Cardiac ventricle fibroblast (primary cell): Measurements from ENCODE around the gene PSMC6. TPM values are rescaled to one million over a fixed set of nuclear protein-coding genes. Genes with fewer than 3 reads are reported as not detected.

Source experiments
- total RNA-seq: library from RNA; depleted of rRNA; stranded (reverse); fragments of >200 nt; gene quantifications from 2 replicates; pipeline ENCODE4 v1.2.3, GENCODE V29; 2015

PSMC6 gene
- total RNA-seq = 61.8 and 69.0 TPM in 2 replicates

DNA sequence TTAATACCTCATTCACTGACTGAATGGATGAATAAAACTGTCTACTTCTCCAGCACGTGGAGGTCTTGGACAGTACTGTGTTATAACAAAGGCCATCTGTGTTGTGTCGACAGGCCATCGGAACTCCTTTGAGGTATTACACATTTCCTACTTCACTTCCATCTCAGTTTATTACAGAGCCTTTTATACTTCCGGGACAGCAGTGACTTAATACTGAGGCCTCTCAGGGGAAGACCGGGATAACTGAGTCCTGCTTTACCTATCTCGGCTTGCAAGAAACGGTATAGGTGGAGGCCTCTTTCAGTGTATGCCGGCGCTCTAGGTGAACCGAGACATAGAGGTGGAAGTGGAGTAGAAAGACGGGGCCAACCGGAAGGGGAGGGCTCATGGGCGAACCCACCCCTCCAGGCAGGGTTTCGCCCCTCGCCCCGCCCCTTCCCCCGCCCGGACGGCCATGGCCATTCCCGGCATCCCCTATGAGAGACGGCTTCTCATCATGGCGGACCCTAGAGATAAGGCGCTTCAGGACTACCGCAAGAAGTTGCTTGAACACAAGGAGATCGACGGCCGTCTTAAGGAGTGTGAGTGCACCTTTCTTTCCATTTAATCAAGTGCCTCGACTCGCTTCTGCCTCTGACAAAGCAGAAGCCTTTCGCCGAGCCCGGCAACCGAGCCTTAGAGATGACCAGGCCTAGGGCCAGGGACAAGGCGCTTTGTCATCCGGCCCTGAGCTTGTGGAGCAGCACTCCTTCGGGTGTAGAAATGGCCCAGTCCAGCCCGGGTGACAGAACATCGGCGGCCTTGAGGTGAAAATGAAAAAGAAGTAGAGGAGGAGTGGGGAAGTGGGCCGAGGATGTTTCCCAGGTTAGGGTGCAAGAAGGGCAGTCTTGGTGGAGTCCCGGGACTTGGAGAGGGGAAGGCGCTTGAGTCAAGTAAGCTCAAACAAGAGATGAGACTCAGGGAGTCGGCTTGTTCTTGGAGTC is at the start of gene PSMC6:
Gene PSMC6 (plus strand): TSS at position 477 of the 983 bp plus-strand sequence. CDS start 20 bp downstream, at position 497.

DNA sequence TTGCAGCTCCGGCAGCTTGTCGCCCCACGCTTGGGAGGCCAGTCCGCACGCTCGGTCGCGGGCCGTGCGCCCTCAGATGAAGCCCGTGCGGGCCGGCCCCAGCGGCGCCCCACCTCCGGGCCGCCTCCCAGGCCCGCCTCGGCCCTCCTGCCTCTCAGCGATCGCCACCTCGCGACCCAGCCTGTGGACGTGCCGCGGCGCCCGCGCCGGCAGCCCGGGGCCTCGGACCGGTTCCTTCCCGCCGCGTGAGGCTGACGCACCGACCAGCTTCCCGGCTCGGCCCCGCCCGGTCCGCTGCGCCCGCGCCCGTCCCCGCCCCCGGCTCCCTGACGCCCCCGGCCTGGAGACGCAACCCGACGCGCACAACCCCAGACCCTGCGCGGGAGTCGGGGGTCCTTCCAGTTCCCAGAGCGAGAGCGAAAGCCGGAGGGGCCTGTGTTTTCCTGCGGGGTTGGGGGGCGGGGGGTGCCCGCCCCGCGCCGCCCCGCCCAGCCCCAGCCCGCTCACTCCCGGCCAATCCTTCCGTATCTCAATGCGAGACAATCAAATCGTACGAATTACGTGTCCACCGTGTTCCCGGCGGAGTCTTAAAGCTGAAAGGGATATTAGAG is 11.4 kb upstream of the PSMC6 start, which contains the start of gene ERO1A:
Gene ERO1A (minus strand): TSS at position 78 of the 611 bp plus-strand sequence. CDS start 77 bp downstream, at position 1.

DNA sequence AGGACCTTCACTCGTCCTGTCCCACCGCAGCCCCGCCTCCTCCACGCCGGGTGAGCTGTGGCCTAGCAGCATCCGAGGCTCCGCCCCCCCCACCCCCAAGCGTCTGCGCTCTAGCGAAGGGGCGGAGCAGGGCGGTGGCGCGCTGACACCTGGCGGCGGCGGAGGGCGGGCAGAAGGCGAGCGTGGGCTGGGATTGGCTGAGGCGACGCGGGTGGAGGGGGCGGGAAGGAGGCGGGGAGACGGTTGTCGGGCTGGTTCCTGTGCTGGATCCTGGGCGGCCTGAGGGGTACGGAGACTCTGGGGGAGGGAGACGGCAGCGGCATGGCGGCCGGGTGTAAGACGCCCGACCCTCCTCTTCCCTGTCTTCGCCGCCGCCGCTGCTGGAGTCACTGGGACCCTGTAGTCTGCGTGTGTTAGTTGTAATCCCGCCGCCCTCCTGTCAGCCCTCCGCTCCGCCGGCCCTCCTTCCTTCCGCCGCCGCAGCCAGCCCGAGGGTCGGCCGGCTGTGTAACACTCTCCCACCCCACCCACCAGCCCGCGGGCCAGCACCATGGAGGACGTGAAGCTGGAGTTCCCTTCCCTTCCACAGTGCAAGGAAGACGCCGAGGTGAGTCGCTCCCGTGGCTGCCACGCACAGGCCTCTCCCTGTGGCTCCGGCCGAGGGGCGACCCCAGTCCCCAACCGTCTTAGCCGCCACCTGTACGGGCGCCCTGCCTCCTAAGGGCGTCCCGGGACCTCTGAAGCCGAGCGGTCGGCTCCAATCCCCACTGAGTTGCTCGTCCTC is 23.1 kb downstream of the PSMC6 start, which contains the start of gene STYX:
Gene STYX (plus strand): TSS at position 242 of the 784 bp plus-strand sequence. CDS start 309 bp downstream, at position 551.

Other genes starting within 250 kb of the PSMC6 start
- gene TXNDC16, start 154.7 kb upstream of the PSMC6 start, total RNA-seq = 5.1 and 6.4 TPM in 2 replicates
- gene GPR137C, start 154.4 kb upstream of the PSMC6 start, total RNA-seq = 0.39 and 0.87 TPM in 2 replicates
- gene ERO1A, start 11.6 kb upstream of the PSMC6 start, total RNA-seq = 38.1 and 62.5 TPM in 2 replicates
- 14.4 and 16.7 TPM in 2 replicates for gene STYX, start 23.0 kb downstream of the PSMC6 start, total RNA-seq
- 26.7 and 28.0 TPM in 2 replicates for gene GNPNAT1, start 84.4 kb downstream of the PSMC6 start, total RNA-seq
- 86.3 and 93.8 TPM in 2 replicates for gene FERMT2, start 243.8 kb downstream of the PSMC6 start, total RNA-seq